SK-N-SH (cell line): ENCODE measurements around the gene RPL35A. TPM values are rescaled to one million over a fixed set of nuclear protein-coding genes. Genes with fewer than 3 reads are reported as not detected.
A peak's percentile ranks its signal among the peaks of the same experiment; 100 is the strongest.

Source experiments
- CTCF ChIA-PET: fragments of 300-600, 350-600 bp; formaldehyde crosslinking; extraction: SDS; loops from one replicate; lab custom pipeline; 2021; lab: Yijun Ruan, JAX
- POLR2A ChIA-PET: fragments of 350-600 bp; sonication (Branson Sonifier 250); formaldehyde crosslinking; extraction: SDS; loops from one replicate; lab custom pipeline; 2020; ENCODE audit warnings: antibody characterized with exemption, inconsistent platforms; lab: Yijun Ruan, JAX
- DNase-seq: peaks from one replicate; pipeline ENCODE4 v3.0.0; 2012
- H2AFZ ChIP-seq: fragments of 200-600 bp; sonication (generic); 2 replicates; pipeline ENCODE4 v1.8.1; 2016; ENCODE audit warnings: antibody characterized with exemption, mild to moderate bottlenecking, low read depth
- H3F3A ChIP-seq: fragments of 200-600 bp; sonication (generic); replicated peaks from 2 replicates; pipeline ENCODE3; 2016; ENCODE audit warnings: antibody characterized with exemption, mild to moderate bottlenecking; ENCODE audit not compliant: insufficient read depth
- H3K27ac ChIP-seq, 2 experiments: fragments of 200-500 bp in 1 of 2; fragments of 200-600 bp in 1 of 2; sonication (Bioruptor generic) in 1 of 2; sonication (generic), shearing (Covaris generic) in 1 of 2; 2 replicates each; pipeline versions ENCODE4 v1.5.1 to v1.6.1; 2014 to 2016; ENCODE audit warnings: low read depth in 2 of 2, inconsistent platforms in 1 of 2, low read length in 1 of 2, mild to moderate bottlenecking in 1 of 2, mixed read lengths in 1 of 2
- H3K27me3 ChIP-seq: fragments of 200-600 bp; sonication (generic), shearing (Covaris generic); 2 replicates; pipeline ENCODE4 v1.6.1; 2016; ENCODE audit warnings: mixed run types; ENCODE audit not compliant: insufficient read depth
- H3K36me3 ChIP-seq, 2 experiments: fragments of 200-500 bp in 1 of 2; fragments of 200-600 bp in 1 of 2; sonication (Bioruptor generic) in 1 of 2; sonication (generic) in 1 of 2; replicated peaks in 1 of 2; 2 replicates each; pipeline versions ENCODE3 to v1.5.1; 2014 to 2016; ENCODE audit warnings: low read length in 1 of 2, mild to moderate bottlenecking in 1 of 2; ENCODE audit not compliant: insufficient read depth in 2 of 2, control insufficient read depth in 1 of 2
- H3K4me1 ChIP-seq, 2 experiments: fragments of 200-500 bp in 1 of 2; fragments of 200-600 bp in 1 of 2; sonication (Bioruptor generic) in 1 of 2; sonication (generic), shearing (Covaris generic) in 1 of 2; 2 replicates each; pipeline versions ENCODE4 v1.5.1 to v1.6.1; 2014 to 2016; ENCODE audit warnings: low read depth in 1 of 2, low read length in 1 of 2, mixed run types in 1 of 2; ENCODE audit not compliant: insufficient read depth in 2 of 2, control insufficient read depth in 1 of 2
- H3K4me2 ChIP-seq: fragments of 200-600 bp; sonication (generic), shearing (Covaris generic); 2 replicates; pipeline ENCODE4 v1.6.1; 2017; ENCODE audit warnings: mixed run types
- H3K4me3 ChIP-seq, 2 experiments: fragments of 200-500 bp in 1 of 2; fragments of 200-600 bp in 1 of 2; sonication (Bioruptor generic) in 1 of 2; sonication (generic), shearing (Covaris generic) in 1 of 2; 2 replicates each; pipeline versions ENCODE4 v1.5.1 to v1.8.1; 2014 to 2016; ENCODE audit warnings: low read depth in 2 of 2, inconsistent platforms in 1 of 2, low read length in 1 of 2, mild to moderate bottlenecking in 1 of 2, mixed read lengths in 1 of 2, moderate library complexity in 1 of 2
- H3K79me2 ChIP-seq: fragments of 200-600 bp; sonication (generic); 2 replicates; pipeline ENCODE4 v1.8.1; 2017; ENCODE audit warnings: mild to moderate bottlenecking; ENCODE audit not compliant: insufficient read depth
- H3K9ac ChIP-seq: fragments of 200-600 bp; sonication (generic); 2 replicates; pipeline ENCODE4 v1.6.1; 2017; ENCODE audit warnings: mixed run types
- H3K9me2 ChIP-seq: fragments of 200-600 bp; sonication (generic); 2 replicates; pipeline ENCODE4 v1.6.1; 2017; ENCODE audit warnings: mixed run types
- H3K9me3 ChIP-seq: fragments of 200-600 bp; sonication (generic); 2 replicates; pipeline ENCODE4 v1.6.1; 2017; ENCODE audit warnings: mixed run types, mild to moderate bottlenecking, moderate library complexity
- H4K20me1 ChIP-seq: fragments of 200-600 bp; sonication (generic); 2 replicates; pipeline ENCODE4 v1.6.1; 2017; ENCODE audit warnings: mild to moderate bottlenecking, mixed run types; ENCODE audit not compliant: insufficient read depth
- FOXJ3 ChIP-seq: sonication (generic); formaldehyde crosslinking; IDR thresholded peaks from 2 replicates; pipeline ENCODE4 v1.5.1; 2020; ENCODE audit warnings: mild to moderate bottlenecking, missing genetic modification reagents
- FOXM1 ChIP-seq: IDR thresholded peaks from 2 replicates; pipeline ENCODE4 v1.4.0; 2012; ENCODE audit warnings: low read depth, mild to moderate bottlenecking
- GATA2 ChIP-seq: sonication (generic); formaldehyde crosslinking; IDR thresholded peaks from 2 replicates; pipeline ENCODE4 v1.5.0; 2020; ENCODE audit warnings: mild to moderate bottlenecking, missing genetic modification reagents
- JUND ChIP-seq: IDR thresholded peaks from 2 replicates; pipeline ENCODE4 v1.4.0; 2012
- MEF2A ChIP-seq: IDR thresholded peaks from 2 replicates; pipeline ENCODE4 v1.4.0; 2012; ENCODE audit warnings: low read depth, borderline replicate concordance
- MXI1 ChIP-seq: IDR thresholded peaks from 2 replicates; pipeline ENCODE4 v1.6.1; 2012; ENCODE audit warnings: mild to moderate bottlenecking, low read depth, low read length, improper control_type of control experiment
- PBX3 ChIP-seq: IDR thresholded peaks from 2 replicates; pipeline ENCODE4; 2012
- RAD21 ChIP-seq: IDR thresholded peaks from 2 replicates; pipeline ENCODE4 v1.6.1; 2012; ENCODE audit warnings: mild to moderate bottlenecking, low read length
- REST ChIP-seq: IDR thresholded peaks from 2 replicates; pipeline ENCODE4 v1.6.1; 2012; ENCODE audit warnings: mild to moderate bottlenecking, low read depth, low read length, moderate library complexity
- TAF1 ChIP-seq: IDR thresholded peaks from 2 replicates; pipeline ENCODE4 v1.6.1; 2012; ENCODE audit warnings: low read depth, mild to moderate bottlenecking, low read length, moderate library complexity, borderline replicate concordance
- TCF12 ChIP-seq: IDR thresholded peaks from 2 replicates; pipeline ENCODE4 v1.4.0; 2012
- USF1 ChIP-seq: IDR thresholded peaks from 2 replicates; pipeline ENCODE4 v1.4.0; 2012; ENCODE audit warnings: low read depth, borderline replicate concordance
- WGBS: methylation state at CpG from one replicate; pipeline ENCODE4 v1.1.6; 2017; ENCODE audit warnings: low lambda C conversion rate; 5-methylcytosine and 5-hydroxymethylcytosine counted together
- polyA plus RNA-seq, 3 experiments: library from polyadenylated mRNA; depleted of rRNA; stranded (reverse); fragments of >200 nt; gene quantifications; 2 replicates each; pipeline ENCODE4 v1.2.3, GENCODE V29; 2012

RPL35A gene
- polyA plus RNA-seq, 1 of the 3 experiments (the other 2 are of a cell fraction), result 875 TPM

GRCh38 chr3:197942956-197943556, 6.9 kb upstream of the RPL35A start (continued):
- TF ChIP-seq REST, result no peak
- TF ChIP-seq RAD21, result peak; percentile 61
- no peak for TF ChIP-seq FOXJ3 (CRISPR knock-in tag)
- no peak for TF ChIP-seq JUND
- TF ChIP-seq MEF2A, result no peak
- no peak for TF ChIP-seq TCF12
- peak; percentile 42; the same call in 1 of the 2 replicates for TF ChIP-seq PBX3
- no peak for TF ChIP-seq GATA2 (CRISPR knock-in tag)
- no peak for TF ChIP-seq FOXM1
- no peak for TF ChIP-seq TAF1
- TF ChIP-seq USF1, result no peak
- TF ChIP-seq MXI1, result no peak

- H3K9me2 ChIP-seq, result no peaks in the 10 kb centered on the region
- peaks cover 10 to 24% of the 10 kb centered on the region in 2 experiments; a peak in 3 of 4 replicates for H3K4me1 ChIP-seq
- ChIA-PET CTCF (interaction anchor here (1.0 to 1.3 kb wide), 3 partner anchors 38 to 43 kb away, joined by 3 to 5 read pairs (median 4); no protein-coding TSS in a partner anchor), POLR2A (interaction anchor here (1.3 kb wide), 1 partner anchor 9 kb away, joined by 4 read pairs; no protein-coding TSS in a partner anchor)
- peak overlapping the region; percentile 67 for H2AFZ ChIP-seq
- peaks cover 18 to 35% of the 10 kb centered on the region in 2 experiments for H3K36me3 ChIP-seq
- H3K27me3 ChIP-seq, result no peaks in the 10 kb centered on the region
- peak overlapping the region; percentile 95 for H3K9ac ChIP-seq
- peak overlapping the region; percentile 64 to 86 for H3K4me3 ChIP-seq
- peaks cover 29% of the 10 kb centered on the region for H4K20me1 ChIP-seq
- H3F3A ChIP-seq, result peaks cover 21% of the 10 kb centered on the region
- TF ChIP-seq TAF1, result 0 out of 2 replicates have a peak, but pooled peaks have one; percentile 13
- TF ChIP-seq JUND, result no peak
- H3K4me2 ChIP-seq, result peak overlapping the region; percentile 83
- H3K9me3 ChIP-seq, result no peaks in the 10 kb centered on the region
- peaks cover 46% of the 10 kb centered on the region for H3K79me2 ChIP-seq
- H3K27ac ChIP-seq, result peak overlapping the region; percentile 87 to 93
- no peak for DNase-seq
- 7% methylated on average over 17 of the region's 17 CpGs for WGBS
Observed at GRCh38 chr3:197949191-197949777, 706 bp upstream of the RPL35A start.
